ENCODE results near the gene ARHGAP26.

ARHGAP26 gene

DNA sequence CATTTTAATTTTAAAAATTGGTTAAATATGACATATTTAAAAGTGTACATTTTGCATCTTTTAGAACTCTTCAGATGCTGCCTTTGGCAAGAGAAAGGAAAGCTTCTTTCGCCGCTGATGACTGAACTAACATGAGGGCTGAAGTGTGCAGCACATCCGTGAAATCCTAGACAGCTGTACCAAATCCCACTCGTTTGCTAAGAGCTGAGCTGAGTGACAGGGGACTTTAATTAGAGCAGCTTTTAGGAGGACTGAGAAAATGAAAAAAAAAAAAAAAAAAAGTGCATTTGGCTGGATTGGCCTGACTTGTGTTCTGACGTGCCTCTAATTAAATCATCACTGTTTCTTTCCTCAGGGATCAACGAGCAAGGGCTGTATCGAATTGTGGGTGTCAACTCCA, 271.3 kb downstream of the ARHGAP26 start:
- peaks cover 3% of the 10 kb centered on the region for H3K36me3 ChIP-seq (ENCODE audit: insufficient read depth, insufficient read length, low read length)
- H3K27me3 ChIP-seq (ENCODE audit: insufficient read depth, insufficient read length) = no peaks in the 10 kb centered on the region
- DNase-seq (ENCODE audit: low read depth, low spot score) = no peak
- TF ChIP-seq SUZ12 (IDR thresholded peaks at IDR 0.05; ENCODE audit: extremely low read depth, insufficient read depth, insufficient read length) (no peak), YY1 (IDR thresholded peaks at IDR 0.05; ENCODE audit: insufficient read depth, insufficient read length) (no peak), ZNF274 (IDR thresholded peaks at IDR 0.05; ENCODE audit: low read depth, low read length) (no peak)
- no peak overlapping the region for H3K4me3 ChIP-seq (ENCODE audit: insufficient read length, low read depth)
- no peaks in the 10 kb centered on the region for H3K9me3 ChIP-seq (ENCODE audit: insufficient read depth, low read length)
- H3K9ac ChIP-seq (ENCODE audit: insufficient read length, low read depth) = no peak overlapping the region
- peaks cover 2% of the 10 kb centered on the region for H3K4me1 ChIP-seq (ENCODE audit: insufficient read depth, insufficient read length)

- DNase-seq (ENCODE audit: low read depth, low spot score) = no peak
- Histone ChIP-seq H3K4me1 (ENCODE audit: insufficient read depth, insufficient read length) (peaks cover 2% of the 10 kb centered on the region), H3K4me3 (ENCODE audit: insufficient read length, low read depth) (no peak overlapping the region), H3K9ac (ENCODE audit: insufficient read length, low read depth) (no peak overlapping the region), H3K9me3 (ENCODE audit: insufficient read depth, low read length) (no peaks in the 10 kb centered on the region), H3K27me3 (ENCODE audit: insufficient read depth, insufficient read length) (no peaks in the 10 kb centered on the region), H3K36me3 (ENCODE audit: insufficient read depth, insufficient read length, low read length) (peaks cover 3% of the 10 kb centered on the region)
- TF ChIP-seq ZNF274 (IDR thresholded peaks at IDR 0.05; ENCODE audit: low read depth, low read length) (no peak), SUZ12 (IDR thresholded peaks at IDR 0.05; ENCODE audit: extremely low read depth, insufficient read depth, insufficient read length) (no peak), YY1 (IDR thresholded peaks at IDR 0.05; ENCODE audit: insufficient read depth, insufficient read length) (no peak)
These were observed 272.0 kb downstream of the ARHGAP26 start for GRCh38 chr5:143041972-143042770.

DNA sequence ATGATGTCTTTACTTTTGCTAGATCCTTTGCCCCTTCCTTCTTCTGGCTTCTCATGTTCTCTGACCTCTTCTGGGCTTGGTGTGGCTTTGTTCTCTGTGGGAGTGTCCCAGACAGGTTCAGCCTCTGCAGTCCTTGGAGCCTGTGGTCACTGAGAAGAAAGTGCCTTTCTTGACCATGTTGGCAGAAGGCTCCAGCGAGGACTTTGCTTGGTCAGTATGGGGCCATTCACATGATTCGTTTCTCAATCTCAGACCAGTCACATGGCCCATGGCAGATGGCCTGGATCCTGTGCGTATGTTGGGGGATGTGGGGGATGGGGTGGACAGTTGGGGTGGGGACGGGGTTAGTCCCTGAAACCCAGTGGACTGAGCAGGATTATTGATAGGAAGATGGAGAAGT, 274.1 kb downstream of the ARHGAP26 start:
- TF ChIP-seq SUZ12 (IDR thresholded peaks at IDR 0.05; ENCODE audit: extremely low read depth, insufficient read depth, insufficient read length) (no peak), ZNF274 (IDR thresholded peaks at IDR 0.05; ENCODE audit: low read depth, low read length) (no peak), YY1 (IDR thresholded peaks at IDR 0.05; ENCODE audit: insufficient read depth, insufficient read length) (no peak)
- no peaks in the 10 kb centered on the region for H3K27me3 ChIP-seq (ENCODE audit: insufficient read depth, insufficient read length)
- DNase-seq (ENCODE audit: low read depth, low spot score) = no peak
- no peaks in the 10 kb centered on the region for H3K4me1 ChIP-seq (ENCODE audit: insufficient read depth, insufficient read length)
- H3K9me3 ChIP-seq (ENCODE audit: insufficient read depth, low read length) = no peaks in the 10 kb centered on the region
- peaks cover 3% of the 10 kb centered on the region for H3K36me3 ChIP-seq (ENCODE audit: insufficient read depth, insufficient read length, low read length)
- H3K9ac ChIP-seq (ENCODE audit: insufficient read length, low read depth) = no peak overlapping the region
- no peak overlapping the region for H3K4me3 ChIP-seq (ENCODE audit: insufficient read length, low read depth)

DNA sequence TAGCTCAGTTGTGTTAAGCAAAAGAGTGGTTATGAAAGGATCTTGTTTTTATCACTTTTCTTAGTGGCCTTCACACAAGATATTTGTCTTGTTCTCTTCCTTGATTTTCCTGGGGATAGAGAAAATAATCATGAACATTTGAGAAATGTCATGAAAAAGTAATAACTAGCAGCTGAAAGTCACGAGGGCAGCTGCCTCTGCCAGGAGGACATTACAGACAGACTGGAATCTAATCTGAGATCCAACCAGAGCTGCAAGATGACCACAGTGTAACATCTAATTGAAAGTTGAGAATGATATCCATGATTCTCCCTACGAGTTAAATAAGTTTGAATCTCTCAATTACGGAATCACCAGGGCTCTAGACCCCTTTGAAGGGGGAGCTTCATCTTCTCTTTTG, 274.9 kb downstream of the ARHGAP26 start:
- Histone ChIP-seq H3K4me1 (ENCODE audit: insufficient read depth, insufficient read length) (no peaks in the 10 kb centered on the region), H3K27me3 (ENCODE audit: insufficient read depth, insufficient read length) (no peaks in the 10 kb centered on the region), H3K9ac (ENCODE audit: insufficient read length, low read depth) (no peak overlapping the region), H3K4me3 (ENCODE audit: insufficient read length, low read depth) (no peak overlapping the region), H3K9me3 (ENCODE audit: insufficient read depth, low read length) (no peaks in the 10 kb centered on the region), H3K36me3 (ENCODE audit: insufficient read depth, insufficient read length, low read length) (peaks cover 3% of the 10 kb centered on the region)
- TF ChIP-seq SUZ12 (IDR thresholded peaks at IDR 0.05; ENCODE audit: extremely low read depth, insufficient read depth, insufficient read length) = no peak
- no peak for TF ChIP-seq ZNF274 (IDR thresholded peaks at IDR 0.05; ENCODE audit: low read depth, low read length)
- TF ChIP-seq YY1 (IDR thresholded peaks at IDR 0.05; ENCODE audit: insufficient read depth, insufficient read length) = no peak
- no peak for DNase-seq (ENCODE audit: low read depth, low spot score)

DNA sequence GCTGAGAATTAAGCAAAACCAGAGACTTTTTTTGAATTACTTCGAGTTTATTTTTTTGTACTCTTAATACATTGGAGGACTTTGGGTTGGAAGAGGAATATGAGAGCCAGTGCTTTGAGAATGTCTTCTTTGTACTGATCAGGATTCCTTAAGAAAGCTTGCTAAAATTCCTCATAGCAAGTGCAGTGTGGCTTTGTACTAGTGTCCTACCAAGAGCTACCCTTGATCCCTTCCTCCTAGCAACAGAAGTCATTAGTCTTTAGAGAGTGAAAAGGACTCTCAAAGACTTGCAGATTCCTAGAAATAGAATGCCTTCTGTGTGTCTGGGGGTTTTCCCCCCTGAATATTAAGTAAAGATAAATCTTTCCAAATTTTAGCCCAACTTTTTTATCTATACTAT, 276.1 kb downstream of the ARHGAP26 start:
- Histone ChIP-seq H3K9me3 (ENCODE audit: insufficient read depth, low read length) (no peaks in the 10 kb centered on the region), H3K9ac (ENCODE audit: insufficient read length, low read depth) (no peak overlapping the region), H3K36me3 (ENCODE audit: insufficient read depth, insufficient read length, low read length) (peaks cover 3% of the 10 kb centered on the region), H3K4me1 (ENCODE audit: insufficient read depth, insufficient read length) (no peaks in the 10 kb centered on the region), H3K27me3 (ENCODE audit: insufficient read depth, insufficient read length) (no peaks in the 10 kb centered on the region), H3K4me3 (ENCODE audit: insufficient read length, low read depth) (no peak overlapping the region)
- TF ChIP-seq SUZ12 (IDR thresholded peaks at IDR 0.05; ENCODE audit: extremely low read depth, insufficient read depth, insufficient read length) (no peak), YY1 (IDR thresholded peaks at IDR 0.05; ENCODE audit: insufficient read depth, insufficient read length) (no peak), ZNF274 (IDR thresholded peaks at IDR 0.05; ENCODE audit: low read depth, low read length) (no peak)
- no peak for DNase-seq (ENCODE audit: low read depth, low spot score)

GRCh38 chr5:143047091-143047490, 276.9 kb downstream of the ARHGAP26 start:
- Histone ChIP-seq H3K9me3 (ENCODE audit: insufficient read depth, low read length) (no peaks in the 10 kb centered on the region), H3K36me3 (ENCODE audit: insufficient read depth, insufficient read length, low read length) (no peaks in the 10 kb centered on the region), H3K4me1 (ENCODE audit: insufficient read depth, insufficient read length) (no peaks in the 10 kb centered on the region), H3K9ac (ENCODE audit: insufficient read length, low read depth) (no peak overlapping the region), H3K27me3 (ENCODE audit: insufficient read depth, insufficient read length) (no peaks in the 10 kb centered on the region), H3K4me3 (ENCODE audit: insufficient read length, low read depth) (no peak overlapping the region)
- TF ChIP-seq YY1 (IDR thresholded peaks at IDR 0.05; ENCODE audit: insufficient read depth, insufficient read length) (no peak), SUZ12 (IDR thresholded peaks at IDR 0.05; ENCODE audit: extremely low read depth, insufficient read depth, insufficient read length) (no peak), ZNF274 (IDR thresholded peaks at IDR 0.05; ENCODE audit: low read depth, low read length) (no peak)
- no peak for DNase-seq (ENCODE audit: low read depth, low spot score)

DNA sequence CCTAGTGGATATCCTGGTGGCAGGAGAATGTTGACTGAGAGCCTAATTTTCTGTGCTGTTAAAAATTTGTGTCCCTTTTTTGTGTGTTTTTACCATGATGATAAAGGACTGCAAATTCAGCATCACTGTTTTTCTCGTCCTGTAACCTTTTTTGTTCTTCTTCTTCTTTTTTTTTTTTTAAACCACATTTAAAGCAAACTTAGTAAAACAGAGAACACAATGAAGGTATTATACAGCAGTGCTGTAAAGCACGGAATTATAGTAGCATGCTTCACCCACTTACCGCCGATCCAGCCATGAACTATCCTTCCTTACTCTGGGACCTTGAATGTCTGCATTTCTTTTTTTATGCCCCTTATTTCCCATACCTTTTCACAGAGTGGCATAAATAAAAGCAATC, 280.0 kb downstream of the ARHGAP26 start:
- Histone ChIP-seq H3K9ac (ENCODE audit: insufficient read length, low read depth) (no peak overlapping the region), H3K9me3 (ENCODE audit: insufficient read depth, low read length) (no peaks in the 10 kb centered on the region), H3K36me3 (ENCODE audit: insufficient read depth, insufficient read length, low read length) (no peaks in the 10 kb centered on the region), H3K4me1 (ENCODE audit: insufficient read depth, insufficient read length) (no peaks in the 10 kb centered on the region), H3K27me3 (ENCODE audit: insufficient read depth, insufficient read length) (no peaks in the 10 kb centered on the region), H3K4me3 (ENCODE audit: insufficient read length, low read depth) (no peak overlapping the region)
- DNase-seq (ENCODE audit: low read depth, low spot score) = no peak
- TF ChIP-seq YY1 (IDR thresholded peaks at IDR 0.05; ENCODE audit: insufficient read depth, insufficient read length) (no peak), SUZ12 (IDR thresholded peaks at IDR 0.05; ENCODE audit: extremely low read depth, insufficient read depth, insufficient read length) (no peak), ZNF274 (IDR thresholded peaks at IDR 0.05; ENCODE audit: low read depth, low read length) (no peak)

Measured in NT2/D1 (cell line).